Fibroblast of peridontal ligament (primary cell): ENCODE results near the gene FAM229B.
"Not testable (repeated sequence)": the region's sequence is repeated elsewhere in the genome, so short reads cannot be mapped to it uniquely, and the experiment has no call there.

Experiments used
- DNase-seq: peaks from one replicate; pipeline ENCODE4 v3.0.0-alpha.2; 2010; ENCODE audit errors: extremely low read depth

The FAM229B gene

GRCh38 chr6:112087136-112087911, at the start of gene FAM229B, which contains the start of gene TUBE1:
FAM229B (plus strand) TSS chr6:112087591; CDS start chr6:112099284, 11,693 bp downstream.
TUBE1 (minus strand) TSS chr6:112087482; CDS start chr6:112087434, 48 bp downstream.
- peak; percentile 97 for DNase-seq

DNA sequence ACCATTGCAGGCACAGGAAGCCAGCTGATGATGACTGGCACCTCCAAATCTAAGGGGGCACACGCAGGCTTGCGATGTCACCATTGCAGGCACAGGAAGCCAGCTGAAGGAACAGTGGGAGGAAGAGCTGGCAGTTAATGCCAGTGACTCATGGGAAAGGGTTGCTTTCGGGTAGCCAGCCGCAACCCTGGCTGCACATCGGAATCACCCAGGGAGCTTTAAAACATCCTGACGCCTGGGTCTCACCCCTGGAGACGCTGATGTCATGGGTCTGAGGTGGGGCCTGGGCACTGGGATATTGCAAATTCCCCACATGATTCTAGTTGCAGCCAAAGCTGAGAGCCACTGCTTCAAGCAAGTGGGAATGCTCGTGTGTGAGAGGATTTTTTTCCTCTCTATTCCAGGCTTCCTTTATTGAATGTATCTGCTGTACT, 49.6 kb upstream of the FAM229B start:
- peak; percentile 94 for DNase-seq

GRCh38 chr6:112038268-112038667, 49.1 kb upstream of the FAM229B start:
- no peak for DNase-seq

DNA sequence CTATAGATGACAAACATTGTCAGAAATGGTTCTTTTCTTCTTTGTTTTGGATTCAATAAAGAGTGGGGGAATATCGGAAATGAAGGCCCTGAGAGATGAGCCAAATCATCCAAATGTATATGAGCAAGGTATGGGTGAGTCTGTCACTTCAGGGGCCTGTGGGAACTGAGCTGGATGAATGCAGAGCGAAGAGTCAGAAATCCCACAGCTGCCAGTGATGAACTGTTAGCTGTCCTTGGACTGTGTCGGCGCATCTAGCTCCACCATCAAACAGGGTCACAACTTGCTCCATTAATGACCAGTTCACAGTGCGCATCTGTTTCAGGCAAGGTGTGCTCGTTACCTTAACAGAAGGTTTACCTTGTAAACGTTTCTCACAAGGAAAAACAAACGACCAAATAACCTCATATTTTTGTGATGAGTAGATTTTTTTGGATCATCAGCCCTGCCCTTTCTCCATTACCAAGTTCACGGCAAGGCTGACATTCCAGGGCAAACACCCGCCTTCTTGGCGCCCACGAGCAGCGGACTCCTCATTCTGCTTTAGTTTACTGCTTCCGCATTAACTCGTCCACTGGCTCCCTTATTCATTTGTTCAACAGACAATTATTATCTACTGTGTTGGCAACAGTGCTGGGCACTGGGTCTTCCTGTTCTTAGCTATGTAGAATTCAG, 48.5 kb upstream of the FAM229B start:
- DNase-seq = no peak

DNA sequence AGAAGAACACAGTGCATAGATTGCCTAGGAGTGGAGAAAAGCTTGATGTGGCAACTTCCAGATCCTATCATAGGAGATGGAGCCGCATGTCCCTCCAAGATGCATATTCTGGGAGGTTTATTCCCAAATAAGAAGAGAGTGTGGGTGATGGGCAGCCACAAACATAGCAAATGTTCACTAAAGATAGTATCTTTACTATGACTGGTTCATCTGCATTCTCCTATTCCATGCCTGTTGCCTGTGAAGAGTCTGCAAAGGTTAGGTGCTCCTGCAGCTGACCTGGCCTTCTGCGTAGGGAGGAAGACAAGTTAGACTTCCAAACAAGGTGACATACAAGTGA, 48.0 kb upstream of the FAM229B start:
- no peak for DNase-seq

DNA sequence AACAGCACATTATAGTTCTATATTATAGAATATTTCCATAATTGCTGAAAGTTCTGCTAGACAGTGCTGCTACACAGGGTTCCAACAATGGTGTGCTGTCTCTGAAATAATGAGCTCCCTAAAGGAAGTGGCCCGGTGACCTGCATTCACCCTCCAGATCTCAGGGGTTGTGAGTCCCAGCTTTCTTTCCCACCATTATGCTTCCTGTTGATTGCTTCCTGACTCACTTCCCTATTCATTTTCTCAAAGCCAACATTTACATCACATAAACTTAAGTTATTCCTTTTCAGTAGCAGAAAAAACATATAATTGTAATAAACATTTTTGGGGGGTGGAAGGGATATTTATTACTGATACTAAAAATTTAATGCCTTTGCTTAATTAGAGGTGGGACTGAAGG, 46.4 kb upstream of the FAM229B start:
- no peak for DNase-seq

GRCh38 chr6:112041535-112041934, 45.9 kb upstream of the FAM229B start:
- DNase-seq = no peak

DNA sequence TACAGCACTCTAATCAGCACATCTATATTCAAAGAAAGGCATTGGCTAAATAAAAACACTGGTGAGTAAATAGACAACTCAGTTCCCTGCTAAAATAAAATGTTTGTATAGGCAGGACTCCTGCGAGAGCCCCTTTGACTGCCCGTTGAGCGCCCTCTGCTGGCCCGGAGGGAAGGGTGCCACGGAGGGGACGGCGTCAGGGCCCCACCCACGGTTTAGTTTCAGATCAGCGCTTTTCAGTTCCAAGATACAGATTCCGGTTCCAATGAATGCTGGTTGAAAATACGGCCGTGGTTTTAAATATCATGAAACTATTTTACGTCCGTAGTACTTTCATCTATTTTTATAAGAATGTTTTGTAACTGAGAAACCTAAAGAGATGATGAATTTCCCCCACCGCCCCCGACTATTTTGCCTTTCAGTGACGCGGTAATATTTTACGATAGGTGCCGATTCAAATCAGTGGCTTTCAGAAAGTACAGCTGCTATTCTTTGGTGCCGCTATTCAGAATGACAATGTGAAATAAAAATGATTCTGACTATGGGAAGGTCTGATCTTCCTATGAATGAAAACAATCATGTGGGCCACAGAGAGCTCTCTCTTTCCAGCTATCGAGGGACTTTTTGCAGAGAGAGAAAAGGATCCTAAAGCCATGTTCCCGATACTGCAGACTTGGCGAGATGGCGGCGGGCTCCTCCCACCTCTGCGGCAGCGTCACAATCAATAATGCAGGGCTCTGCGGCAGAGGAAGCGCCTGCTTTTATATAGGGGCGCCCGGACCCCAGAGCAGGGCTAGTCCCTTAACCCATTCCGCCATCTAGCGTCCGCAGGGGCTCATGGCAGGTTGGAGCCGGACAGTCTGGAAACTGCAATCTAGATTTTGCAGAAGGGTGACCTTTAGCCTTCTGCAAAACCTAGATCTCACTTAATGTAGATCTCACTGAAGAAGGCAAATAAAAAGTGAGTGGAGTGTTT, 44.1 kb upstream of the FAM229B start:
- DNase-seq = peak; percentile 92

GRCh38 chr6:112044196-112044595, 43.2 kb upstream of the FAM229B start:
- DNase-seq = no peak

DNA sequence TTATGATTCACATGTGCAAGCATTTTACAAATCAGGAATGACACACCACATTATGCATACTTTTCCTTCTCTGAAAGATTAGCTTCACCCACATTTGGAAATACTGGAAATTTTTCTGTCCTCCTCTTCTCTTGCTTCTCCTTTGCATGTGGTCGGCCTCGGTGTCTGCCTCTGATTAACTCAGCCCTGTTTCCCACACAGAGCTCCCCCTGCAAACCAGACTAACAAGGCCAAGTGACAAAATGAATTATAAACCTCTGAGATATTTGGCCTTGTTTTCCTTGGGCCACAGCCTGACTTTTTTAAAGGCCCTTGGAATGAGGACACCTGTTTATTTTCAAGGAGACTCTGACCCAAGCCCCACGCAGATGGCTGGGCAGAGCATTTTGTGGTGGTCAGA, 42.5 kb upstream of the FAM229B start:
- DNase-seq = peak; percentile 96

DNA sequence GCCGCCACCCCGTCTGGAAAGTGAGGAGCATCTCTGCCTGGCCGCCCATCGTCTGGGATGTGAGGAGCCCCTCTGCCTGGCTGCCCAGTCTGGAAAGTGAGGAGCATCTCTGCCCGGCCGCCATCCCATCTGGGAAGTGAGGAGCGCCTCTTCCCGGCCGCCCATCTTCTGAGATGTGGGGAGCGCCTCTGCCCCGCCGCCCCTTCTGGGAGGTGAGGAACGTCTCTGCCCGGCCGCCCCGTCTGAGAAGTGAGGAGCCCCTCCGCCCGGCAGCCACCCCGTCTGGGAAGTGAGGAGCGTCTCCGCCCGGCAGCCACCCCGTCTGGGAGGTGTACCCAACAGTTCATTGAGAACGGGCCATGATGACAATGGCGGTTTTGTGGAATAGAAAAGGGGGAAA, 39.9 kb upstream of the FAM229B start:
- DNase-seq = not testable (repeated sequence)

DNA sequence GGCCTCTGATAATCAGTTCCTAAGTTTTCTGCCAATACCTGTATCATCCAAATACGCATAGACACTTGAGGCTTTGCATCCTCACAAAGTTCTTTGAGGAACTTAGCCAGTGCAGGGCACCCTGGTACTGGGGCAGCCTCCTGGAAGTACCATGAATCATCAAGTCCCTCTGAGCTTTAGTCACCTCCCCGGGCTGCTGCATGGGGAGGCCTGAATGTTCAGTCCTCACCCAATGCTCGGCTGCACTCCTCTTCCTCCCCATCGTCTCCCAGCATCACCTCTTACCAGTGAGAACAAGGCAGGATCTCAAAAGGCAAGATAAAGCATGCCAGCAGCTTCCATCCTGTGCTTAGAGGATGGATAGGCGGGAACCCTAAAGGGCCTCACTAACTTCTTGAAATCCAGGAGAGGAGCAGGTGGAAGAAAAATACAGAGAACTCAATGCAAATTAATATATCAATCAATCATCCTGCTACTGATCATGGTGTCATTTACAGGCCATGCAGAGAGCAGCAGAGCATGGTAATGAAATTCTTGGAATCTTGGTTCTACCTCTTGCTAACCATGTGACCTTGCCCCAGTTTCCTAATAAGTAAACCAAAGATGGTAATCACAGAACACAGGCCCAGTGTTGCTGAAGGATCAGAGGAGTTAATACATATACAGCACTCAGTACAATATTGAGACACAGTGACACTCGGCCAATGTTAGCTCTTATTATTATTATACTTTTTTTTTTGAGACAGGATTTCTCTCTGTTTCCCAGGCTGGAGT, 38.2 kb upstream of the FAM229B start:
- DNase-seq = no peak

- DNase-seq = no peak
Observed at GRCh38 chr6:112049996-112050395, 37.4 kb upstream of the FAM229B start.

GRCh38 chr6:112050429-112050828, 37.0 kb upstream of the FAM229B start:
- DNase-seq = no peak

DNA sequence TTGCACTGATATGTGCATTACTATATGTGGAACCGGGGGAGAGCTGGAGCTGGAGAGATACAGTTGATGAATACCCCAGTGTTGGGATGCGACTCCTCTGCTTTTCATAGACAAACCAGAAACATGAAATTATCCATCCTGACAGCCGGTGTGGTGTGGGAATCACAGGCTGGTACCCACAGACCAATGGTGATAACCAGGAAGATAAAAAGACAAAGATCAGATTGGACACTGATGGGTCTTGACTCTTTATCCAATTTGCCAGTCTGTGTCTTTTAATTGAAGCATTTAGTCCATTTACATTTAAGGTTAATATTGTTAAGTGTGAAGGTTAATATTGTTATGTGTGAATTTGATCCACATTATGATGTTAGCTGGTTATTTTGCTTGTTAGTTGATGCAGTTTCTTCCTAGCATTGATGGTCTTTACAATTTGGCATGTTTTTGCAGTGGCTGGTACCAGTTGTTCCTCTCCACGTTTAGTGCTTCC, 36.1 kb upstream of the FAM229B start:
- not testable (repeated sequence) for DNase-seq

GRCh38 chr6:112054001-112054400, 33.4 kb upstream of the FAM229B start, which contains the start of gene CCN6:
CCN6 (plus strand) TSS chr6:112054104; CDS start chr6:112054358, 254 bp downstream.
- DNase-seq = no peak

DNA sequence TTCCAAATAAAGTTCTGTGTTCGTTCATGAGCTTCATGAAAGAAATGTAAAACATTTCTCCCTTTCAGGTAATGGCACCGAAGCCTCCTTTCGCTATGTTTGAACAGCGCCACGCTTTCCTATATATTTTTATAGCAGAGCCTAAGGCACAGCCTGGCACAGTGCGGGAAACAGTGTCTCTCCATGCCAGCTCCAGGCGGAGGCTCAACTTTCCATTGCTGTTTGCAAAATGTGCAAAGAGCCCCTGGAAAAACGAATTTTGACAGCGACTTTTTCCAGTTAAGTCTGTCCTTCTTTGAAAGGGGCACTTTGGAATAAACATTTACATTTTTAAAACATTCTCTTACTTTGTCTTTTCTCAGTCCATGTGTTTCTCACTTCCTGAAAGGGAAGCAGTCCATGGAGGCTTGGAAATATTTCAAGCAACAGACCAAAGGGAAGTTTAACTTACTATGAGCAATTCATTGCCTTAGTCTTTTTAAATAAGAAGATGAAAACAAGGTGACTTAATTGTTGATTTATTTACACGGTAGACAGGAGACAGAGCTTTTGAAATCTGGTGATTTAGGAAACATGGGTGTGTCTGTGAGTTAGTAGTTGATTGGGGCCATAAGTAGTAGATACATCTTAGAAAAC, 32.7 kb upstream of the FAM229B start:
- DNase-seq = peak; percentile 59

- no peak for DNase-seq
Observed at GRCh38 chr6:112058243-112059032, 29.0 kb upstream of the FAM229B start.

GRCh38 chr6:112061605-112062004, 25.8 kb upstream of the FAM229B start:
- DNase-seq = no peak

DNA sequence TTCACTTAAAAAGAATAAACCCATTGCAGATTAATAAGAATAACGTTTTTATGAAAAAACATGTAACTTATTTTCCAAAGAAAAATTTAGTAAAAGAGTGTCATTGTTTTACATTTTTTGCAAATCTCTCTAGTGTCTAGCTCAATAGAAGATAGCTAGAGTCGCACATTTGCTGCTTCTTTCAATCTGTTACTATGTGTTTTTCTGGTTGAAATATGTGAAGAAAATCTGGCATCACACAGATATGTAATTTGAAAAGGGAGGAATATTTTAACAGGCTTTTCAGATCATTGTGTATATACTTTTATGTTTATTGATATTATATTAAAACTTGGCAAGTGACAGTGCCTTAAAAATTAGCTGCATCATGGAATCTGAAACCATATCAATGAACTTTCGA, 24.4 kb upstream of the FAM229B start:
- no peak for DNase-seq
